GM19468 (cell line): Measurements from ENCODE around the gene PNMA3.
"Not testable (repeated sequence)": the region's sequence is repeated elsewhere in the genome, so short reads cannot be mapped to it uniquely, and the experiment has no call there.

Experiments
- ATAC-seq: cut with Tn5 transposase; IDR thresholded peaks from one replicate; pipeline ENCODE4 v1.9.1; 2021; ENCODE audit warnings: mild to moderate bottlenecking, moderate library complexity, moderate number of reproducible peaks; ENCODE audit not compliant: unreplicated experiment; ENCODE audit errors: extremely low read depth

The PNMA3 gene

DNA sequence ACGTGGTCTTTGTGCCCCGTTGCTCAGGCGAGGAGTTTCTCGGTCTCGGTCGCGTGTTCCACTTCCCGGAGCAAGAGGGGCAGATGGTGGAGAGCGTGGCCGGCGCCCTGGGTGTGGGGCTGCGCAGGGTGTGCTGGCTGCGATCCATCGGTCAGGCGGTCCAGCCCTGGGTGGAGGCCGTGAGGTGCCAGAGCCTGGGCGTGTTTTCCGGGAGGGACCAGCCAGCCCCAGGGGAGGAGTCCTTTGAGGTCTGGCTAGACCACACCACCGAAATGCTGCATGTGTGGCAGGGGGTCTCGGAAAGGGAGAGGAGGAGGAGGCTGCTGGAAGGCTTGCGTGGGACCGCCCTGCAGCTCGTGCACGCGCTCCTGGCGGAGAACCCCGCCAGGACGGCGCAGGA, 17.1 kb downstream of the PNMA3 start:
- ATAC-seq = not testable (repeated sequence)

DNA sequence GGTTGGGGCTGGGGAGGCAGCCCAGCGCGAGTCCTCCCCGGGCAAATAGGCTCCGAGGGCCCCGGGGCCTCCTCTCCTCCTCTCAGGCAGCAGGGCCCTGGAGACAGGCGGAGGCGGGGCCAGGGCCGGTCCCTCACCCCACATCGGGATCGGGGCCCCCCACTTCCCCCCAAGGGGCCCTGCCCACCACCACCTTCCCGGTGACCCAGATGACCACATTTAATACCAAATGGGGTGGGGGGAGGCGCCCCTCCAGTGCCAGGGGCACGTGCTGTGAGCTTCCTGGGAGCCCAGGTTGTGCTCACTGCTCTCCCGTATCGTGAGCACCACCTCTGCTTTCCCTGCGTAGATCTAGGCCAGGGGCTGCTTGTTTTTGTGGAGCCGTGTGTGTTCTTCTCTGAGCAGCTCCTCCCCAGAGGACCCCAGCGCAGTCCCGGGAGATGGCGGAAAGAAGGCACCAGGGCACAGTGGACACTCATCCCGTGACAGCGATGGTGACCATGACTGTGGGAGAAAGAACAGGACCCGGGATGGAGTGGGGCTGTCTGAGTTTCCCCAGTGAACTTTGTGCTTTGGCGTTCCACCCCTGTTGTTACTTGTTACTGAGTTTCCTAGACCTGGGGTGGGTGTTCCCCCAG, 18.1 kb downstream of the PNMA3 start:
- ATAC-seq = no peak

DNA sequence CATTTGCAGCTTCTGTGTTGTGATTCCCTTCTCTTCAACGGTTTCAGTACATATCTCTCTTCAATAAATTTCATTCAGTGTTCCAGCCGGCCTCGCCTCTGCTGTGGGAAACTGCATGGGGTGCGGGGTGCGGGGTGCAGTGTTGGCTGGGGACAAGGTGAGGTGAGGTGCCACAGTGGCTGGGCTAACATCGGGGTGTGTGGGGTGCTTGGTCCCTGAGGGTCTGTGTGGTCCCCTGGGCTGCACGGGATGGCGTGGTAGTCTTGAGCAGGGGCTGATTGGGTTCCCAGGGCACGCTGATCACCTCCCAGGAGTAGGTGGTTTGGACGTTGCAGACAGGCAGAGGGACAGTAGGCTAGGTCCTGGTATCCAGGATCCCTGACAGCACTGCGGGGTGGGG, 18.7 kb downstream of the PNMA3 start:
- ATAC-seq = no peak

DNA sequence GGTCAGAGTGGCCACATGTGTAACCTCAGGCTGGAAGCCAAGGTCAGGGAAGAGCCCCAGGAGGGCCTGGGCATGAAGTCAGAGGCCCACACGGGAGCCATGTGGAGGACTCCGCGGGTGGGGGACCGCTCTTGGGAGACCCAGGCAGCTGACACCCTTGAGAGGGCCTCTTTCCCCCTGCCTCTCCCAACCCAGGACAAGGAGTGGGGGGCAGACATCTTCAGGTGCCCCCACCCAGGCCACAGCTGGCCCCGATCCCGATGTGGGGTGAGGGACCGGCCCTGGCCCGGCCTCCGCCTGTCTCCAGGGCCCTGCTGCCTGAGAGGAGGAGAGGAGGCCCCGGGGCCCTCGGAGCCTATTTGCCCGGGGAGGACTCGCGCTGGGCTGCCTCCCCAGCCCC, 19.1 kb downstream of the PNMA3 start:
- ATAC-seq = no peak

DNA sequence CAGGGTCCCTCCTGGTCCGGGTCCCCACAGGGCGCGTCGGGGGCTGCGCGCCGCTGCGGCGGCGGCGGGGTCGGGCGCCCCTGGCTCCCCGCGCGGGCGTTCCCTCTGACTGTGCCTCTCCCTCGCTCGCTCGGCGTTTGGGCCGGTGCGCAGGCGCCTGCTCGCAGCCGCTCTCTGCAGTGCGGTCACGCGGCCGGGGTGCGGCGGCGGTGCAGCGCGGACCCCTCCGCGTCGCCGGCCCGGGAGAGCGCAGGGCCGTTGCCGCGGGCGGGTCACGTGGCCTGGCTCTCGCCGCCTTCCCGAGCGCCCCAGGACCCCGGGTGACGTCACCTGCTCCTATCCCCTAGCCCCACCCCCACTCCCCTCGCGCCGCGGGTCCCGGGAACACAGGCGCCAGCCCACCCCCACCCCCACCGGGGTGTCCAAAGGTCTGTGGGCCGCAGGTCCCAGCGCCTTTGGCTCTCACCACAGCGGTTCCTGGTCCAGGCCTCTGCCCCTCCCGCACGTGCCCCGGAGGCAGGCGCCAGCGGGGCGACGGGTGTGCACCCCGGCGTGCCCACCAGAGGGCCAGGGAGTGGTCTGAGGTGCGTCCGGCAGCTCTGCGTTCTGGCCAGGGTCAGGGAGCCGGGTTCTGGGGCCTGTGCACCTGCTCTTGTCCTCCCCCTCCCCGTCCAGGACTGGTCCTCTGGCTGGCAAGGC, 21.3 kb downstream of the PNMA3 start:
- ATAC-seq = not testable (repeated sequence)

DNA sequence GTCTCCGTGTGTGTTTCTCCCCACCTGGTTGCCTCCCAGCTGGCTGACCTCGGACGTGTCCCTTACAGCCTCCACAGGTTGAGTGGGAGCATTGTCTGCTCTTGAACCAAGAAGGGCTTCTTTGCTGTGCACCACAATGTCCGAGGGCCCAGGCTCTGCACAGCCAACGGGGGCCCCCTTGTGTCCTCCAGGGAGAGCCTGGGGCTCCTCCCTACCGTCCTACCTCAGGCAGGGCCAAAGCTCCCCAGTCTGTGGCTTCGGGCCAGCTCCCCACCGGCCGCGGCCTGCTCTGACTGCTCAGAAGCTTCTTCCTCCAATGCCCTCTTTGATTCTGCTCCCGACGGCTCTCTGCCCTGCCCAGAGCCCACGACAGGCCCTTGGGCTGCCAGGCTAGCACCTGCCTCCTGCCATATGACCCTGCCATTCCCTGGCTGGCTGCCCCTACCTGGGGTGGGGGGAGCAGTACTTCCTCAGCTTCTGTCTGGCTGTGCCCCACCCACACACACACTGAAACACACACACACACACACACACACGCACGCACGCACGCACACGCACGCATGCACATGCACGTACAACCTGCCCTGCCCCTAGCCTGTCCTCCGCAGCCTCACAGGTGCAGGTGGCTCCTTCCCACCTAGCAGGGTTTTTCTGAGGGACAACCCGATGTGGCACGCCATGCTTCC, 27.1 kb downstream of the PNMA3 start:
- ATAC-seq = not testable (repeated sequence)

DNA sequence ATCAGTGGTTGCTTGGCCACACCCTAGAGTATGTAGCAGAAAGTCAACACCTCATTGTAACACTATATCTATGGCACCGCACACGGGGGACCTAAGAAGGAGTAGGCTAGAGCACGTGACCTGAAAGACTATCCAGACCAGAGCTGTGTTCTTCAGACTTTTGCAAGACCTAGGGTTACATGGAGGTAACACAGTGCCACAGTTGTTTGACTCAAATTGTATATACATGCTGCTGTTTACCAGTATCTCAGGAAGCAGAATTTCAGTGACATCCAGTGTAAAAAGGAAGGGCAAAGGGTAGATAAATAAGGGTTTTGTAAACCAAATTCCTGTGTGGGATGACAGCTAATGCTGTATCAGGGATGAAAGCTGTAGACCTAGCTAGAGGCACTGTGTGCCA, 46.1 kb downstream of the PNMA3 start:
- ATAC-seq = no peak

DNA sequence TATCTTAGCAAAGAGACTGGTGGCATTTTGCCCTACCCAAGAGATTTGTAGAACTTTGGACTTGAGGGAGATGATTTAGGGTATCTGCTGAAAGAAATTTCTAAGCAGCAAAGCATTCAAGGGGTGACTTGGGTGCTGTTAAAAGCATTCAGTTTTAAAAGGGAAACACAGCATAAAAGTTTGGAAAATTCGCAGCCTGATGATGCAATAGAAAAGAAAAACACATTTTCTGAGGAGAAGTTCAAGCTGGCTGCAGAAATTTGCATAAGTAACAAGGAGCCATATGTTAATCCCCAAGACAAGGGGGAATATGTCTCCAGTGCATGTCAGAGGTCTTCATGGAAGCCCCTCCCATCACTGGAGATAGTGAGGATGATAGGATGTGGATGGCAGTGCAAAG, 48.7 kb downstream of the PNMA3 start:
- not testable (repeated sequence) for ATAC-seq

DNA sequence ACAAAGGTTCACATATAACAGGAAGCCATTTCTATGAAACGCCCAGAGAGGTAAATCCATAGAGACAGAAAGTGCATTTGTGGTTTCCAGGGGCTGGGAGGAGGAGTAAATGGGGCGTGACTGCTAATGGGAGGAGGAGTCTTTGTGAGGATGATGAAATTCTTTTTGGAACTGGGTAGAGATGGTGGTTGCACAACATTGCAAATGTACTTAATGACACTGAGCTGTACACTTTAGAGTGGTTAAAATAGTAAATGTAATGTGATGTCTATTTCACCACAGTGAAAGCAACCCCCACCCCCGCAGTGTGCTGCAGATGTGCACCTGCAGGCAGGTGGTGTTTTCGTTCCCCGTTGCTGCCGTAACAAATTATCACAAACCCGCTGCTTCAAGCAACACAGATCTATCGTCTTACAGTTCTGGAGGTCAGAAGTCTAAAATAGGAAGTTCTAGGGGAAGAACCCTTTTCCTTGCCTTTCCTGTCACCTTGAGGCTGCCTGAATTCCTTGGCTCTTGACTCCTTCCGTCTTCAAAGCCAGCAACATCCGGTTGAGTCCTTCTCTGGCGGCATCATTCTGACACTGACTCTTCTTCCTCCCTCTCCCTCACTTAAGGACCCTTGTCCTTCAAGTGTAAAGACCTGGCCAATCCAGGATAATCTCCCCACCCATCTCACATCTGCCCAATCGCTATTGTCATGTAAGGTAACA, 50.0 kb downstream of the PNMA3 start:
- not testable (repeated sequence) for ATAC-seq
